ENCODE results near the gene UGT2A2. TPM values are rescaled to one million over a fixed set of nuclear protein-coding genes. Genes with fewer than 3 reads are reported as not detected.

The UGT2A2 gene
- total RNA-seq, 1 donor from 2014 or later, result not detected

DNA sequence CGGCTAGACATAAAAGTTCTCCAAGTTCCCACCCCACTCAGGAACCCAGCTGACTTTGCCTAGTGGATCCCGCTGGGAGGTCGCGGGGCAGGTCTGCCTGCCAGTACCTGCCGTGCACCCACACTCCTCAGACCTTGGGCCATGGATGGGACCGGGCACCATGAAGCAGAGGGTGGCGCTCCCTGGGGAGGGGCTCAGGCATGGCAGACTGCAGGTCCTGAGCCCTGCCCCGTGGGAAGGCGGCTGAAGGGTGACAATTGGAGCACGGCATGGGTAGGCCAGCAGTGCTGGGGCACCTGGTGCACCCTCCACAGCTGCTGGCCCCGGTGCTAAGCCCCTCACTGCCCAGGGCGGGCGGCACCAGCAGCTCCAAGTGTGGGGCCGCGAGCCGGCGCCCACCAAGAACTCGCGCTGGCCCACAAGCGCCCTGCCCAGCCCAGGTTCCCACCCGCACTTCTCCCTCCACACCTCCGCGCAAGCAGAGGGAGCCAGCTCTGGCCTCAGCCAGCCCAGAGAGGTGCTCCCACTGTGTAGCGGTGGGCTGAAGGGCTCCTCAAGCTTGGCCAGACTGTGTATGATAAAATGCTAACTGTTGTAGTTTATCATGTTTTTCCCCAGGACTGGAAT lies 63.1 kb downstream of the UGT2A2 start:
- DNase-seq (ENCODE audit: low read depth), result no peak

DNA sequence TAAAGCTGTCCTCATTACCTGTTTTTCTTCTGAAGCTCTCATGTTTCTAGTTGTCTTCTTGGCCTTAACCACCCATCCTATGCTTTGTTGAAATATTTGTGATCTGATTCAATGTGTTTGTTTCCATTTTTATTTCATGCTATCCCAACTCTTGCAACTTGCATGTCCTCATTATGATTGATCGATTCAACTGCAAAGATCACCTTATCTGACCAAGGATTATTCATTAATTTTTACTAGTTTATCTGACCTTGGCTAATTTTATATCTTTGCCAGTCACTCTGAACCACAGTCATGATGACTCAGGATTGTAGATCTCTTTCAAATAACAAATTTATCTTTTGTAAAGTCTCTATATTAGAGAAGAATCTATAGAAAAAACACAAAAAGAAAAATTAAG lies 70.7 kb downstream of the UGT2A2 start:
- no peak for DNase-seq (ENCODE audit: low read depth)

DNA sequence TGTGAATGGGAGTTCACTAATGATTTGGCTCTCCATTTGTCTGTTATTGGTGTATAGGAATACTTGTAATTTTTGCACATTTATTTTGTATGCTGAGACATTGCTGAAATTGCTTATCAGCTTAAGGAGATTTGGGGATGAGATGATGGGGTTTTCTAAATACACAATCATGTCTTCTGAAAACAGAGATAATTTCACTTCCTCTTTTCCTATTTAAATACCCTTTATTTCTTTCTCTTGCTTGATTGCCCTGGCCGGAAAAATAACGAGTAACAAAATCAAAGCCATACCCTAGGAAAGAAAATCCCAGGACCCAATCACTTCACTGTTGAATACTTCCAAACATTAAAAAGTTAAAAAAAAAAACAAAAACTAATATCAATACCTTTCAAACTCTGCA lies 76.0 kb downstream of the UGT2A2 start:
- DNase-seq (ENCODE audit: low read depth), result no peak

DNA sequence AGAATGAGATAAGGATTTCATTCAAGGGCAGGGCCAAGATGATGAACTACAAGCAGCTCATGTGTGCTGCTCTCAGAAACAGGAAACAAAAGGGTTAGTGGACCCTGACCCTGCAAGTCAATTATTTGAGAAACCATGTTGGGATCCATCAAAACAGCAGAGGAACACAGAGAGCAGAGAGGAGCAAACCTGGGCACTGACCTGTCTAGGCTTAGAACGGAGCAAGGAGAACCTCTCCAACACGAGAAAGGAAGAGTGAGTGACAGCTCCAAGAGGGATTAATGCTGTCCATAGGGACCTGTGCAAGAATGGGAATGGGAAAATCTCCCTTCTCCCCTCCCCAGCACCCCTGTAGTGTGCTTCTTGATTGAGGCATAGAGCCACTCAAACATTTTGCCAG lies 89.8 kb downstream of the UGT2A2 start:
- DNase-seq (ENCODE audit: low read depth), result no peak

DNA sequence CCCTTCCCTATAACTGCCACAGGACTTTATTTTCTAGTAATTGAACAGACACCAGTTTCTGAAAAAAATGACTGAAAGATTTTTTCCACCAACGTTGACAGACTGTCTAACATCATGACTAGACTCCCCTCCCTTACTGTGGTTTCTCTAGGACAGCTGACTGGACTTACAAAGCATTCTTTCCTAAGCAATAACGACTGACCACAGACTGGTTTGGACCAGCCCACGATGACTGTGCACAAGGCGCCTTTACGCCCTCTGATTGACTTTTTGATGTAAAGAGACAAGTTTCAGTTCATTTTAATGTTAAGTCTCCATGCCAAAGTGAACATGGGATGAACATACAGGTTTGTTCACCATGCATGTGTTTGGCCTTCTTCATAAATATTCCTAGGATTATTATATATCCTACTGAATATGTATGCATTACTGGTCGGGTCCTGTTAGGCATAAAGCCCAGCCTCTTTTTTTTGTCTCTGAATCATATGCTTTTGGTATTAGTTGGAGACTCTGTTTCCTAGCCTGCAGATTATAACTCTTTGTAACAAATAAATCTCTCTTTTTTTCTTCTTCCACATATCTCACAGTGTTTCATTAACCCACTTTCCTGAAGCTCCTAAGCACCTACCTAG lies 93.2 kb downstream of the UGT2A2 start:
- DNase-seq (ENCODE audit: low read depth), result peak; percentile 72

Other genes with a start within 250 kb of the UGT2A2 start
- gene UGT2B4, start 143.7 kb downstream of the UGT2A2 start, total RNA-seq, result 0.15 and 0.69 TPM in 2 replicates
- gene UGT2A1, start 13.6 kb upstream of the UGT2A2 start, total RNA-seq, result not detected in 2 replicates
- not detected in 2 replicates for gene SULT1B1, start 121.0 kb upstream of the UGT2A2 start, total RNA-seq
- gene SULT1E1, start 220.5 kb upstream of the UGT2A2 start, total RNA-seq, result 0.30 TPM in 1 of 2 replicates, not detected in the other

All from renal cortical epithelial cell (primary cell).